HG03039 (cell line): ENCODE results near the gene ANXA6.
"Not testable (repeated sequence)": the region's sequence is repeated elsewhere in the genome, so short reads cannot be mapped to it uniquely, and the experiment has no call there.

Experiments
- ATAC-seq: cut with Tn5 transposase; IDR thresholded peaks from one replicate; pipeline ENCODE4 v1.9.1; 2021; ENCODE audit warnings: mild to moderate bottlenecking, moderate library complexity; ENCODE audit not compliant: unreplicated experiment

ANXA6 gene

DNA sequence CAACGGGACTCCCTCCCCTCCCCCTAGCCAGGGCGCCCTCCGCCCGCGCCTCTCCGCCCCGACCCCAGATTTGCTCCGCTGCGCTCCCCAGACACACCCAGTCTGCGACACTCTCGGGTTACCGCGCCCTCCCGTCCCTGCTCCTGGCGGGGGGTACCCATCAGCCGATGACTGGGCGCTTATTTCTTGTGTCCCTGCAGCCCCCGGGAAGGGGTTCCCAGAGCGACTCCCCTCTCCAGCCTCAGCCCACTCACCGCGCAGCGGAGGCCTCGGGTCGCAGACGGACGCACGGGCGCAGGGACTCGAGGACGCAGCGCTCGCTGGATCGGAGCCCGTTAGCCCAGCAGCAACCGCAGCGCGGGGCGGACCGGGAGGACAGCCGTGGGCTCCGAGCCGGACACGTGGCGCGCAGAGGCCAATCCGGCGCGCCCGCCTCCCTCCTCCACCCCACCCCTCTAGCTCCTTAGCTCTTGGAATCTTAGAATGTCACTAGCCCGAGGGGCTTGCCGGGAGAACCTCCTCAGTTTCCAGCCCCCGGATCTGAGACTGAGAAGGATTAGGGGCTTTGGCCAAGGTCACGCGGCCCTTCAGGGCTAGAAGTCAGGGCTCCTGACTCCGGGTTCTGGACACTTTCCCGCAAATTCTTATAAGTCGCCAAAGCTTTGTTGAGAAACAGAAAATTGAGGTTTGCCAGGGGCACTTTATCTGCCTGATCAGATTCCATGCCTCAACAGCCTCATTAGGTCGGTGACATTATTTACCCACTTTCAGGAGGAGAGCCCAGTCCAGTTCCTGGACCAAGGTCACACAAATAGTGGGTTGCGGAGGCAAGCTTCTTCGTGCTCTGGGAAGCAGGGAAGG is at the start of gene ANXA6:
TSS of gene ANXA6 (minus strand) at position 354 of the 861 bp plus-strand sequence. CDS start 9,878 bp downstream, outside the sequence.
- ATAC-seq: peak; percentile 38

DNA sequence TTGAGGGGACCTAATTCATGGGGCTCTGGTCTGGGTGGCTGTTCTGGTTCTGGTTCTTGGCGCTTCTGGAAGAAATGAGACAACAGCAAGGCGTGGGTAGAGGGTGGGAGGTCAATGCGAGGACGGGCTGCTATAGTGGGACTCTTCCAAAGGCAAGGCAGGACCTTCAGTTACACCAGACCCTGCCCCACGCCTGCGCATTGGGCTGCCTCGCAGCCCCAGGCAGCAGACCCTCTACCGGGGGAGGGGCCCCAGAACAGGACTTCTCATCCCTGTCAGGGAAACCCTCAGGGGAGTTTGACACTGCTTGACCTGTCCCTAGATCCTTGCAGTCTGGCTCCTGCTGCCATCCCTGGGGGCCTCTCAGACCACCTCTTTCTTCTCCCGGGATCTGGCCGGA is 47.8 kb upstream of the ANXA6 start:
- no peak for ATAC-seq

DNA sequence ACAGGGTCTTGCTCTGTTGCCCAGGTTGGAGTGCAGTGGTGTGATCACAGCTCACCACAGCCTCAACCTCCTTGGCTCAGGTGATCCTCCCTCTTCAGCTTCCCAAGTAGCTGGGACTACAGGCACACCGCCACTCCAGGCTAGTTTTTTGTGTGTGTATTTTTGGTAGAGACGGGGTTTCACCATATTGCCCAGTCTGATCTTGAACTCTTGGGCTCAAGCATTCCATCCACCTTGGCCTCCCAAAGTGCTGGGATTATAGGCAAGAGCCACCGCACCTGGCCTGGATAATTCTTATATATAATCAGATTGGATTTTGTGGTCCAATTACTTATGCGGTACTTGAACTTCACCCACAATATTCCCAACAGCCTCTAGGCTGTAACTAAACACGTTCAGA is 46.5 kb upstream of the ANXA6 start:
- no peak for ATAC-seq

DNA sequence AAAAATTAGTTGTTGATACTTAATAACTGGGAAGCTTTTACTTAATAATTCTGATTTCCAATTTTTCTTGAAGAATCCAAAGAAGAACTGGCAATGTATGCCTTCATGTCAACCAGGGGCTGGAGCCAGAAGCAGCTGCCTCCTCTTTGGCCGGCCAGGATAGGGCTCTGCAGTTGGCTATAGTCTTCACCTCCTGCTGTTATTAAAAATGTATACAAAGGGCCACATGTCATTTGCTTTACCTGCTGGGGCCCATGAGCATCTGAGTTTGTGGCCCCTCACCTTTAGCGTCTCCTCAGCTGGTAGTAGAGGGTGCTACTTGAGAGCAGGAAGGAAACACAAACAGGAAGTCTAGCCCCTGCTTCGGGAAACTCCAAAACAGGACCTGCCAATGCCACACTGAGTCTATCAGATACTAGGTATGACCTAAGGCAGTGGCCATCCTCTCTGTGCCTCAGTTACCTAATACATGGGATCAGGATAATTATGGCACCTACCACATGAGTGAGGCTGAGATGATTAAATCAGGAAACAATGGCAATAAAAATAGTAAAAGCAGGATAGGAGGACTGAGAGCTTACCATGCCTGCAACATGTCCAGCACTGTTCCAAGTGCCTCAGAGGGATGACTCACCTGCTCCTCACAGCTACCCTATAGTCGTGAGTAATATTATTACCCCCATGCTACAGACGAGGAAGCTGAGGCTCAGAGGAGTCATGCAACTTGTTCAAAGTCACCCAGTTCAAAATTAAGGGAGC is 45.0 kb upstream of the ANXA6 start:
- no peak for ATAC-seq

DNA sequence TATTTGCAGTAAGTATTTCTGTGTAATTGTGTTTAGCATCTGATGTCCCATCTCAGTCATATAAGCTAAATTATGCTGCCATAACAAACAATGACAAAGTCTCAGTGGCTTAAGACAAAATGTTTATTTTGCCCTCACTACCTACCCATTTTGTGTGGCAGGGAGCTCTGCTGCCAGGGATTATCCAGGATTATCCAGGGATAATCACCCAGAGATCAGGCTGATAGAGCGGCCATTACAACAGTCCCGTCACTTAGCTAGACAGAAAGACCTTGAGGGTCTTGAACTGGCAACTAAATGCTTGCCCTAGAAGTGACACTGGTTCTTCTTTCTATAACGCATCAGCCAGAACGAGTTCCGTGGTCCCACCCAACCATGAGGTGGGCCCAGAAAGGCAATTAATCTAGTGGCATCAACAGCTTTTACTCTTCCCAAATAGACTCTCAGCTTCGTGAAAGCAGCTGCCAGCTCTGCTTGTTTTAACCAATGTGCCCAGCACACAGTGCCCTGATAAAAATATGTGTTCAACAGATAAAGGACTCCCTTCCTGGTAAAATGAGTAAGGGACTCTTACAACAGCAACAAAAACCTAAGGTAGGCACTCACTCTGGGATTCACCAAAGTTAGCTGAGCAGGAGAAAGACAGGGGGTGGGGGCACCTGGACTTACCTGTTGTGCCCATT is 43.5 kb upstream of the ANXA6 start:
- no peak for ATAC-seq

DNA sequence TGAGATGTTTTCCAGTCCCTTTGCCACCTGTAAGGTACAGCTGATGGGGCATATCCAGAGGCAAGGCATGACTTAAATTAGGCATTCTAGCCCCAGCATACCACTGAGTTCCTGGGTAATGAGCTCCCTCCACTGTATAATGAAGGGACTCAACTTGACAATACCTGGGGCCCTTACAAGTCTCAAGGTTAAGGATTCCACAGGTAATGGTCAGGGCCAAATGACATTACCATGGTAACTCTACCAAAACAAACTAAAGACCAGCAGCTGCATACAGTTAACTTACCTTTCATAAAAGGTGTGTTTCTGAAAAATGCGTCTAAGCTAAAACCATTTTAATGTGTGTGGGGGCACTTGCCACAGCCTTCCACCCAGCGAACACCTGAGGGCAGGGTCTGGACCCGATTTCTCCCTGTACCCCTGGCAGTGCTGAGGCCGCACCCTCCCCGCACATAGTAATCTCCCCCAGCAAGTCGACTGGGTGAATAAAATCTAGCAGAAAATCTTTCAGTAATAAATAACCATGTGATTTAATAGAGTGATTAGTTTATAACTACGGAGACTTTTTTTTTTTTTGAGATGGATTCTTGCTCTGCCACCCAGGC is 42.1 kb upstream of the ANXA6 start:
- ATAC-seq: no peak

DNA sequence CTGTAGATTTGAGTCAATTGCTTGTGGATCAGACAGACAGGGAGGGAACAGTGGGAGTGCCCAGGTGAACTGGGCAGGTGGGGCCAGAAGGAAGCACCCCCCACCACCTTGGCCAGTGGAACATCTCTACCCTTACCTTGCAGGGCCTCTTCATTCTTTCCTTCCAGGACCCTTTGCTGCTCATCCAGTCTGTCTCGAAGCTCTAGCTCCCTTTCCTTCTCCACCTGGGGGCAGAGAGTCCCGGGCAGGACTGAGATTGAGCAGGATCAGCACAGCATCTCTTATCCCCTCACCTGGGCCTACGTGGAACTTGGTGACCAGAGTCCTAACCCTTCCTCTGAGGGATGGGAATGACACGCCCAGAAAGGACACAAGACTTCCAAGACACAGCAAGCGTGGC is 41.3 kb upstream of the ANXA6 start:
- no peak for ATAC-seq

DNA sequence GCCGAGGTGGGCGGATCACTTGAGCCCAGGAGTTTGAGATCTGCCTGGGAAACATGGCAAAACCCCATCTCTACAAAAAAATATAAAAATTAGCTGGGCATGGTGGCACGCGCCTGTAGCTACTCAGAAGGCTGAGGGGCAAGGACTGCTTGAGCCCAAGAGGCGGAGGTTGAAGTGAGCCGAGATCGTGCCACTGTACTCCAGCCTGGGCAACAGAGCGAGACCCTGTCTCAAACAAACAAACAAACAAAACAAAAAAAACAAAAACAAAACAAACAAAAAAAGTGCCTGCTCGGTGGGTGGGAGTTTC is 39.7 kb upstream of the ANXA6 start:
- ATAC-seq: not testable (repeated sequence)

DNA sequence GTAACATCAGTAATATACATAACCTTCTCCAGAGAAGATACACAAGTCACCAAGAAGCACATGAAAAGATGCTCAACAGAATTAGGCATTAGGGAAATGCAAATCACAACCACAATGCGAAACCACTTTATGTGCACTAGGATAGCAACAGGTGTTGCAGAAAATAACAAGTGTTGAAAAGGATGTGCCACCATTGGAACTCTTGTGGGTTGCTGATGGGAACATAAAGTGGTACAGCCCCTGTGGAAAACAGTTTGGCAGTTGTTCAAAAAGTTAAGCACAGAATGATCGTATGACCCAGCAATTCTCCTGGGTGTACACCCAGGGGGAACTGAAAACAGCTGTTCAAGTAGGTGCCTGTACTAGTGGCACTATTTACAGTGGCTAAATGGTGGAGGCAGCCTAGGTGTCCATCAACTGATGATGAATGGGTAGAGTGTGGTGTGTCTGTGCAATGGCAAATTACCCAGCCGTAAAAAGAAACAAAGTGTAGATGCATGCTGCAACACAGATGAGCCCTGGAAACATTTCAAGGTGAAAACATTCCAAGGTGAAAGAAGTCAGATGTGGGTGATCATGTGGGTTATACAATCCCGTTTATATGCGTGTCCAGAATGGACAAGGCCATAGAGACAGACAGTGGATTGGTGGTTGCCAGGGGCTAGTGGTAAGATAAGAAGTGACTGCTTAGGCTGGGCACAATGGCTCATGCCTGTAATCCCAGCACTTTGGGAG is 39.1 kb upstream of the ANXA6 start:
- peak; percentile 85 for ATAC-seq

DNA sequence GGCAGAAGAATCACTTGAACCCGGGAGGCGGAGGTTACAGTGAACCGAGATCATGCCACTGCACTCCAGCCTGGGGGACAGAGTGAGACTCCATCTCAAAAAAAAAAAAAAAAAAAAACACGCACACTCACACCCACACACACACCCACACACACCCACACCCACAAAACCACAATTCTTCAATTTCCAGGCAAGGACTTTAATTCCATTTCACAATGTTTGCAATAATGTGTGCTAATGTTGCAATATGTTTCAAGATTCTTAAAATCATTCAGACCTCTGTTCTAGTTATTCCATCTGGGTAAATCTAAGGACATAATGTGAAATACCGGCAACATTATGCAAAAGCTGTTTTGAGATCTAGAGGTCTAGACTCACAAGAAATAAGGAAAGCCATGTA is 38.0 kb upstream of the ANXA6 start:
- no peak for ATAC-seq

DNA sequence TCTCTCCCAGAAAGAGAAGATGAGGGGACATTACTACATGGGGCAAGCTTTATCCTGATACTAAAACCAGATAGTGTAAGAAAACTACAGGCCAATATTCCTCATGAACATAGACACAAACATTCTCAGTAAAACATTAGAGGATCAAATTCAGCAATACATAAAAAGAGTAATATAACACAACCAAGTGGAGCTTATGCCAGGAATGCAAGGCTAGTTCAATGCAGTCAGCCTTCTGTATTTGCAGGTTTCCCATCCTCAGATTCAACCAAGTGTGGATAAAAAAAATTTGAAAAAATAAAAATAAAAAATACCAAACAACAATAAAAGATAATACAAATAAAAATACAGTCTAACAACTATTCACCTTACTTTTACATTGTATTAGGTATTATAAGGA is 35.0 kb upstream of the ANXA6 start:
- ATAC-seq: no peak

DNA sequence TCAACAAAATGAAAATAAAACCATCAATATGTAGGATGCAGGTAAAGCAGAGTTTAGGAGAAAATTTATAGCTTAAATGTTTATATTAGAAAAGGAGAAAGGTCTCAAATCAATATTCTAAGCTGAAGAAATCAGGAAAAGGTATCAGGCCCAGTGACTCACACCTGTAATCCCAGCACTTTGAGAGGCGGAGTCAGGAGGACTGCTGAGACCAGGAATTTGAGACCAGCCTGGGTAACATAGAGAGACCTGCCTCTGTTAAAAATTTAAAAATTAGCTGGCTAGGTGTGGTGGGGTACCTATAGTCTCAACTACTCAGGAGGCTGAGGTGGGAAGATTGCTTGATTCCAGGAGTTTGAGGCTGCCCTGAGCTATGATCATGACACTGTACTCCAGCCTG is 34.1 kb upstream of the ANXA6 start:
- no peak for ATAC-seq

DNA sequence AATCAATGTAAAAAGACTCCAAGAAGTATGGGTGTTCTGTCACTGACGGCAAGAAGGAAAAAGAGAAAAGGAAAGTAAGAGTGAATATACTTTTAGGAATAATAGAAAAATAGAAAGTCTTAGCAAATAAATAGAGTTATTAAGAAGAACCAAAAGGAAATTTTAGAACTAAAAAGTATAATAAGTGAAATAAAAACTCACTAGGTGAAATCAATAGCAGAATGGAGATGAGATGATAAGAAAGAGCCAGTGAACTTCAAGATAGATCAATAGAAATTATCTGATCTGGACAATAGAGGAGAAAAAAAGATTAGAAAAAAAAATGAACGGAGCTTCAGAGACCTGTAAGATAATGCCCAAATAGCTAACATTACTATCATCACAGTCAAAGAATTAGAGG is 31.6 kb upstream of the ANXA6 start:
- no peak for ATAC-seq

DNA sequence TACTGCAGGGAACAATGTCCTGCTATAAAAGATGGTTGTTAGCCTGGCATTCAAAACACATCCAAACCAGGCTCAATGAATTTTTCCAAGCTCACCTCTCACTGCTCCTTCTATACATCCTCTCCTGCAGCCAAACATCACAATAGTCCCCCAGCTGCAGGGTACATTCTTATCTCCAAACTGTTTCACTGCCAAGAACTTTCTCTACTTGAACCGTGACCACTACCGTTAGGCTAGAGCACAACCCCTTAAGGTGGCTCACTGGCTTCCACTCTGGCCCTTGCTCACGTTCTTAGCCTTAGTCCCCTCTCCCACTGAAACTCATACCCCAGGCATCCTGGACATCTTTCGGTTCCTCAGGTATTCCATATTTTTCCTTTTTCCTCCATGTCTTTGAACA is 29.0 kb upstream of the ANXA6 start:
- no peak for ATAC-seq

DNA sequence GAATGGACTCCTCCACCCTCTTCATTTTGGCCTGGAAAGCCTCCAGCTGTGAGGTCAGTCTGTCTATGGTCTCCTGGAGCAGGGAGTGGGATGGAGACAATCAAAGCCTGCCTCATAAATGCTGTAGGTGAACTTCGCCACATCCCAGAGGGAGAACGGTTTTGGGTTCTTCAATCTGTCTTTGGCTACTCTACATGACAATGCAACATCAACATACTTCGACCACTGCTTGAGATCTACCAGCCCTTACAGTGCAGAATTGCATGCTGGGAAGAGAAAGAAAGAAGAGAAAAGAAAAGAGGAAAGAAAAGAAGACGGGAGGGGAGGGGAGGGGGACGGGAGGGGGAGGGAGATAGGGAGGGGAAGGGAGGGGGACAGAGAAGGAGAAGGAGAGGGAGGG is 28.5 kb upstream of the ANXA6 start:
- ATAC-seq: no peak

DNA sequence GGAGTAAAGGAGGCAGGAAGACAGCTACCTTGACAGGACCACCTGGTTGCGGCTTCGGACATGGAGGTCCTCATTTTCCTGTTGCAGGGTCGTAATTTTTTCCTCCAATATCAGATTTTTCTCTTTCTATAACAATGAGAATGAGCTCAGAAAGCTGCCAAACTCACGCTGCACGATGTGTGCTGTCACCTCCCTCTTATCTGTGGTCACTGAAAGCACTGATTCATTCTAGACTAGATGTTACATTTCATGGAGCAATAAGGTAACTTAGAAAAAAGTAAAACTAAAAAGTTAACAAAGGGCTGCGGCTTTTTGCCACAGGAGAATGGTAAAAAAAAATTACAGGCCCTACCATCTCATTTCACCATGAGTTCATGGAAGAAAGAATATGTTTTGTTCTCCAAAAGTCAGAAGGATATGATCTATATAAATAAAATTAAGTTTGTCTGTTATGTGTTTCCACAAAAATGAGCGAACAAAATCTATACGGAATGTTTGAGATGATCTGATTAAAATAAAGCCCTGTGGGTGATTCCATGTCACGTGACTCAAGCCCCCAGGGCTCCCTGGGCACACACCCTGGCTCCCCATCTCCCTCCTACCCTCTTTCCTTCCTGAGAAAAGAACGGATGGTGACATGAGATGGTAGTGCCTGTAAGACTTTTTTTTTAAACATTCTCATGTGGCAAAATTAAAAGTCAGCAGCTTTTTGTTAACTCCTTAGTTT is 26.9 kb upstream of the ANXA6 start:
- no peak for ATAC-seq

DNA sequence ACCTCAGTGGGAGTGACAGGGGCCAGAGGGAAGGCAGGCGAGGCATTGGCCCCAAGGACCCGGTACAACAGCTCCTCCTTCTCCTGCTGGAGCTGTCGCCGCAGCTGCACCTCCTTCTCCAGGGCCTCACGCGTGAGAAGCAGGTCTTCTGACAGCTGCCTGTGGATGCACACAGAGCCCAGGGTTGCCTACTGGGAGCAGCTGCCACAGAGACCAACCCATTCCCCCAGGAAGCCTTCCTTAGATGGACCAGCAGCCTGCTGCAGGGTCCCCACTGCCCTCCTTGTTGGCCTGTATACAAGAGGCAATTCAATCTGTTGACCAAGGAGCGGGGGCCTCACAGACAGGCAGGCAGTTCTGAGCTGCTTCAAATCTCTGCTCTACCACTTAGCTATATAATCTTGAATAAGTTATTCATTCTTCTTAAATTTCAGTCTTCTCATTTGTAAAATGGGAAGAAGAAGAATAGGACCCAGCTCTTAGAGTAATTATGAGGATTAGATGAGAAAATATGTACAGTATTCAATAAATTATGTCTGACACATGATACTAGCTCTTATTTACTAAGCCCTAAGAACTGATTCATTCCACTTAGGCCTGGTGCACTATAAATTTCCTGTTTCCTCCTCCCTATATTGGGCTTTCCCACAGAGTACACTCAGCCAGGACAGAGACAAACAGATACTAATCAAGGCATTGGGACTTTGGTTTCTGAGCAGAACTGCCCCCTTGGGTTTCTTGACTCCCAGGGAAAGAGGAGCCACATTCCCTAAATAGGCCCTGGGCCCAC is 26.1 kb upstream of the ANXA6 start:
- no peak for ATAC-seq

DNA sequence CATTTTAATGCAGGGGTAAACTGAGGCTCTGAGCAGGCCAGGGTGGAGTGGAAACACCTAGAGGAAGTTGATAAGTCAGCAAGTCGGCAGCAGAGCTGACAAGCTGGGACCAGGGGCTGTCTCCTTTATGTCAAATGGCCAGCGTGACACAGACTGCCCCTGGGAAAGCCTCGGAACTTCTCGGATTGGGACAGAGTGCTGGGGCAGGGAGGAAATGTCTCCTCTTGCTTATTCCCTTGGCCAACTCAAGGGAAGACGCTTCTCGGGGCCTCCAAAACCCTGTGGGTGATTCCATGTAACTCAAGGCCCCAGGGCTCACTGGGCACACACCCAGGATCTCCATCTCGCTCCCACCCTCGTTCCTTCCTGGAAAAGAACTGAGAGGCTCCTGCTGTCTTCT is 25.4 kb upstream of the ANXA6 start:
- no peak for ATAC-seq

DNA sequence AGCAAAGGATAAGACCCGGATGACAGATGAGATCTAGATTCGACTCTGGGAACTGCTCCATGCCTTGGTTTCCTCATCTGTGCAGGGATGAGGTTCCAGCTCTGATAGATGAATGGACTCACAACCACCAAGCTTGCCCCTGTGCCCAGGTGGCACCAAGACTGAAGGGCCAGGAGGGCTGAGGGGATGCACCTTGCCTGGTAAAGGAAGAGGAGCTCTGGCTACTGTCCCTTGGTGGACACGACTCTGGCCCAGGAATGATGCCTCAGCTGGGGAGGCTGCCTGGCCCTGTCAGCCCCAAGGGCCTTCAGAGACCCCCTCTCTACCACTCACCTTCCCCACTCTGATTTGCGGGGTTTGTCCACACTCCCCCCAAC is 24.9 kb upstream of the ANXA6 start:
- no peak for ATAC-seq
